GM21786 (cell line): ENCODE measurements around the gene BLID.

Source experiments
- ATAC-seq: cut with Tn5 transposase; IDR thresholded peaks from one replicate; pipeline ENCODE4 v1.9.1; 2021; ENCODE audit not compliant: unreplicated experiment

Gene BLID

GRCh38 chr11:122085264-122085663 is 30.8 kb downstream of the BLID start:
- ATAC-seq = no peak

- no peak for ATAC-seq
Observed at GRCh38 chr11:122082205-122082604, 33.8 kb downstream of the BLID start.

- ATAC-seq = no peak
Observed at GRCh38 chr11:122081073-122081472, 34.9 kb downstream of the BLID start.

GRCh38 chr11:122077459-122077858 is 38.6 kb downstream of the BLID start:
- ATAC-seq = no peak

- ATAC-seq = no peak
Observed at GRCh38 chr11:122076512-122077120, 39.4 kb downstream of the BLID start.

GRCh38 chr11:122075016-122075415 is 41.0 kb downstream of the BLID start:
- no peak for ATAC-seq

GRCh38 chr11:122074022-122074421 is 42.0 kb downstream of the BLID start:
- ATAC-seq = no peak

GRCh38 chr11:122071709-122072202 is 44.3 kb downstream of the BLID start:
- ATAC-seq = no peak

- no peak for ATAC-seq
Observed at GRCh38 chr11:122069707-122070360, 46.2 kb downstream of the BLID start.

GRCh38 chr11:122068837-122069236 is 47.2 kb downstream of the BLID start:
- no peak for ATAC-seq

- ATAC-seq = no peak
Observed at GRCh38 chr11:122068141-122068540, 47.9 kb downstream of the BLID start.
